Mesenchymal stem cell (in vitro differentiated cells and primary cell): ENCODE measurements around the gene LRRC8B.
"Not testable (repeated sequence)": the region's sequence is repeated elsewhere in the genome, so short reads cannot be mapped to it uniquely, and the experiment has no call there.

Source experiments
- DNase-seq: peaks from one replicate; pipeline ENCODE4 v3.0.0-alpha.2; 2013
- H2AFZ ChIP-seq: one replicate; pipeline ENCODE4 v1.6.1; 2013; ENCODE audit warnings: low read depth, mild to moderate bottlenecking, control low read depth, inconsistent platforms, low read length, moderate library complexity
- H2AK5ac ChIP-seq: 2 replicates; pipeline ENCODE4 v1.6.1; 2013; ENCODE audit warnings: low read length, moderate library complexity, mild to moderate bottlenecking, inconsistent platforms; ENCODE audit not compliant: severe bottlenecking
- H2BK120ac ChIP-seq: one replicate; pipeline ENCODE4 v1.6.1; 2013; ENCODE audit warnings: low read depth, mild to moderate bottlenecking, inconsistent platforms, low read length, moderate library complexity
- H2BK12ac ChIP-seq, 2 experiments: one replicate each; pipeline ENCODE4 v1.6.1; 2013; ENCODE audit warnings: inconsistent platforms in 2 of 2, low read length in 2 of 2, mild to moderate bottlenecking in 2 of 2, moderate library complexity in 2 of 2, control low read depth in 1 of 2
- H2BK15ac ChIP-seq: one replicate; pipeline ENCODE4 v1.6.1; 2013; ENCODE audit warnings: mild to moderate bottlenecking, low read depth, inconsistent platforms; ENCODE audit not compliant: poor library complexity, severe bottlenecking
- H2BK5ac ChIP-seq: 2 replicates; pipeline ENCODE4 v1.6.1; 2013; ENCODE audit warnings: low read depth, mild to moderate bottlenecking, low read length, control low read depth, inconsistent platforms; ENCODE audit not compliant: poor library complexity, severe bottlenecking
- H3K14ac ChIP-seq, 2 experiments: one replicate each; pipeline ENCODE4 v1.6.1; 2013; ENCODE audit warnings: inconsistent platforms in 2 of 2, low read length in 2 of 2, control low read depth in 1 of 2, mild to moderate bottlenecking in 1 of 2, moderate library complexity in 1 of 2
- H3K18ac ChIP-seq, 2 experiments: one replicate each; pipeline ENCODE4 v1.6.1; 2013; ENCODE audit warnings: inconsistent platforms in 2 of 2, low read length in 2 of 2, control low read depth in 1 of 2, low read depth in 1 of 2, mild to moderate bottlenecking in 1 of 2
- H3K23ac ChIP-seq, 2 experiments: one replicate each; pipeline ENCODE4 v1.6.1; 2013; ENCODE audit warnings: inconsistent platforms in 2 of 2, low read length in 2 of 2, mild to moderate bottlenecking in 2 of 2, moderate library complexity in 2 of 2, control low read depth in 1 of 2
- H3K27ac ChIP-seq: 2 replicates; pipeline ENCODE4 v1.5.1; 2013; ENCODE audit warnings: mild to moderate bottlenecking, moderate library complexity, low read length, control low read depth, inconsistent platforms; ENCODE audit not compliant: poor library complexity, severe bottlenecking
- H3K27me3 ChIP-seq, 2 experiments: 2 replicates each; pipeline versions ENCODE4 v1.6.1 to v1.7.0; 2013; ENCODE audit warnings: low read length in 2 of 2, mild to moderate bottlenecking in 2 of 2, moderate library complexity in 2 of 2, control low read depth in 1 of 2, inconsistent platforms in 1 of 2; ENCODE audit not compliant: control insufficient read depth in 1 of 2, insufficient read depth in 1 of 2
- H3K36me3 ChIP-seq, 2 experiments: 2 replicates each; pipeline versions ENCODE4 v1.6.1 to v1.7.0; 2013; ENCODE audit warnings: low read length in 2 of 2, control low read depth in 1 of 2, inconsistent platforms in 1 of 2, low read depth in 1 of 2, mild to moderate bottlenecking in 1 of 2; ENCODE audit not compliant: insufficient read depth in 2 of 2, control insufficient read depth in 1 of 2
- H3K4ac ChIP-seq, 2 experiments: one replicate each; pipeline ENCODE4 v1.6.1; 2013; ENCODE audit warnings: inconsistent platforms in 2 of 2, low read length in 2 of 2, mild to moderate bottlenecking in 2 of 2, moderate library complexity in 2 of 2, control low read depth in 1 of 2, low read depth in 1 of 2
- H3K4me1 ChIP-seq: 2 replicates; pipeline ENCODE4 v1.6.1; 2013; ENCODE audit warnings: low read depth, low read length, control low read depth; ENCODE audit not compliant: control insufficient read depth, insufficient read depth
- H3K4me2 ChIP-seq: 2 replicates; pipeline ENCODE4 v1.6.1; 2013; ENCODE audit warnings: low read length, mild to moderate bottlenecking, inconsistent platforms; ENCODE audit not compliant: poor library complexity, severe bottlenecking
- H3K4me3 ChIP-seq, 2 experiments: 2 replicates each; pipeline versions ENCODE4 v1.5.1 to v1.7.0; 2013; ENCODE audit warnings: low read length in 2 of 2, mild to moderate bottlenecking in 2 of 2, control low read depth in 1 of 2, low read depth in 1 of 2; ENCODE audit not compliant: insufficient read depth in 1 of 2
- H3K79me1 ChIP-seq: replicated peaks from 2 replicates; pipeline ENCODE4 v1.6.1; 2013; ENCODE audit warnings: mild to moderate bottlenecking, control low read depth, low read length, inconsistent platforms; ENCODE audit not compliant: poor library complexity, severe bottlenecking
- H3K9ac ChIP-seq: 2 replicates; pipeline ENCODE4 v1.7.0; 2013; ENCODE audit warnings: mild to moderate bottlenecking, low read length, moderate library complexity
- H3K9me3 ChIP-seq: 2 replicates; pipeline ENCODE4 v1.7.0; 2013; ENCODE audit warnings: mild to moderate bottlenecking, low read length; ENCODE audit not compliant: control insufficient read depth
- H4K8ac ChIP-seq: one replicate; pipeline ENCODE4 v1.6.1; 2013; ENCODE audit warnings: inconsistent platforms, mild to moderate bottlenecking, low read length, moderate library complexity
- H4K91ac ChIP-seq: one replicate; pipeline ENCODE4 v1.6.1; 2013; ENCODE audit warnings: mild to moderate bottlenecking, low read length, inconsistent platforms
- WGBS: methylation state at CpG from one replicate; pipeline ENCODE4 v1.1.7; 2013; ENCODE audit warnings: mixed read lengths; 5-methylcytosine and 5-hydroxymethylcytosine counted together

The LRRC8B gene

GRCh38 chr1:89518221-89518631 is 6.4 kb upstream of the LRRC8B start:
- no peak overlapping the region for H3K4ac ChIP-seq
- H4K8ac ChIP-seq, result no peak overlapping the region
- peak overlapping the region in 1 of 2 experiments; percentile 33 for H3K18ac ChIP-seq
- no peak overlapping the region for H2AK5ac ChIP-seq
- peaks cover 5% of the 10 kb centered on the region for H3K9me3 ChIP-seq
- no peak overlapping the region for H3K4me2 ChIP-seq
- WGBS, result 90% methylated on average over 3 of the region's 3 CpGs
- H3K23ac ChIP-seq, result no peak overlapping the region
- H2BK12ac ChIP-seq, result no peak overlapping the region
- H3K4me1 ChIP-seq, result no peaks in the 10 kb centered on the region
- no peak overlapping the region for H2AFZ ChIP-seq
- H3K36me3 ChIP-seq, result no peaks in the 10 kb centered on the region
- DNase-seq, result peak; percentile 24
- no peak overlapping the region for H2BK5ac ChIP-seq
- H3K27ac ChIP-seq, result no peak overlapping the region
- H3K27me3 ChIP-seq, result no peaks in the 10 kb centered on the region
- H3K79me1 ChIP-seq, result no peaks in the 10 kb centered on the region
- no peak overlapping the region for H2BK120ac ChIP-seq
- H4K91ac ChIP-seq, result no peak overlapping the region
- H3K14ac ChIP-seq, result no peak overlapping the region
- peak overlapping the region; percentile 24 for H3K9ac ChIP-seq
- H2BK15ac ChIP-seq, result no peak overlapping the region
- H3K4me3 ChIP-seq, result no peak overlapping the region

- H2BK12ac ChIP-seq, result no peak overlapping the region
- no peak overlapping the region for H2BK120ac ChIP-seq
- H2BK5ac ChIP-seq, result no peak overlapping the region
- DNase-seq, result peak; percentile 55
- H3K4ac ChIP-seq, result no peak overlapping the region
- H3K4me1 ChIP-seq, result peaks cover 6% of the 10 kb centered on the region
- no peaks in the 10 kb centered on the region for H3K9me3 ChIP-seq
- no peak overlapping the region for H3K9ac ChIP-seq
- H3K27ac ChIP-seq, result no peak overlapping the region
- H3K4me2 ChIP-seq, result no peak overlapping the region
- no peak overlapping the region for H3K4me3 ChIP-seq
- no peak overlapping the region for H4K91ac ChIP-seq
- WGBS, result no CpG with 5 or more reads among the region's 1 CpG
- no peaks in the 10 kb centered on the region for H3K79me1 ChIP-seq
- no peak overlapping the region for H2BK15ac ChIP-seq
- no peaks in the 10 kb centered on the region for H3K36me3 ChIP-seq
- no peak overlapping the region for H2AK5ac ChIP-seq
- H2AFZ ChIP-seq, result no peak overlapping the region
- no peak overlapping the region for H3K23ac ChIP-seq
- H3K14ac ChIP-seq, result no peak overlapping the region
- H4K8ac ChIP-seq, result no peak overlapping the region
- H3K18ac ChIP-seq, result no peak overlapping the region
- H3K27me3 ChIP-seq, result no peaks in the 10 kb centered on the region
These were observed 4.8 kb upstream of the LRRC8B start for GRCh38 chr1:89519779-89520358.

GRCh38 chr1:89521977-89522376 is 2.7 kb upstream of the LRRC8B start:
- H4K8ac ChIP-seq, H3K23ac ChIP-seq, H3K4ac ChIP-seq, H2AFZ ChIP-seq, H3K27ac ChIP-seq, H2AK5ac ChIP-seq, H2BK5ac ChIP-seq, H3K9ac ChIP-seq, H3K9me3 ChIP-seq, H3K4me1 ChIP-seq, DNase-seq, H2BK12ac ChIP-seq, H3K18ac ChIP-seq, H3K14ac ChIP-seq, H3K79me1 ChIP-seq, H3K4me2 ChIP-seq, H4K91ac ChIP-seq, H2BK15ac ChIP-seq, H3K36me3 ChIP-seq, H3K27me3 ChIP-seq, H3K4me3 ChIP-seq, H2BK120ac ChIP-seq: not testable (repeated sequence)
- WGBS, result 100% methylated on average over 1 of the region's 6 CpGs

GRCh38 chr1:89523572-89524368 is 859 bp upstream of the LRRC8B start:
- no peaks in the 10 kb centered on the region for H3K36me3 ChIP-seq
- no peaks in the 10 kb centered on the region for H3K79me1 ChIP-seq
- peak; percentile 61 for DNase-seq
- H3K18ac ChIP-seq, result peak overlapping the region in 1 of 2 experiments; percentile 35
- no peak overlapping the region for H4K91ac ChIP-seq
- H3K27ac ChIP-seq, result no peak overlapping the region
- H3K9me3 ChIP-seq, result no peaks in the 10 kb centered on the region
- H3K4me3 ChIP-seq, result peak overlapping the region; percentile 91 to 92
- no peak overlapping the region for H2BK5ac ChIP-seq
- peaks cover 10% of the 10 kb centered on the region for H3K4me1 ChIP-seq
- peak overlapping the region; percentile 90 for H3K9ac ChIP-seq
- peak overlapping the region in 1 of 2 experiments; percentile 7 for H2BK12ac ChIP-seq
- 22% methylated on average over 19 of the region's 21 CpGs for WGBS
- no peak overlapping the region for H2BK15ac ChIP-seq
- H4K8ac ChIP-seq, result peak overlapping the region; percentile 89
- no peaks in the 10 kb centered on the region for H3K27me3 ChIP-seq
- H3K23ac ChIP-seq, result peak overlapping the region in 1 of 2 experiments; percentile 2
- H2BK120ac ChIP-seq, result no peak overlapping the region
- peak overlapping the region in 1 of 2 experiments; percentile 10 for H3K4ac ChIP-seq
- H2AK5ac ChIP-seq, result no peak overlapping the region
- peak overlapping the region; percentile 88 for H2AFZ ChIP-seq
- H3K14ac ChIP-seq, result peak overlapping the region in 1 of 2 experiments; percentile 56
- H3K4me2 ChIP-seq, result peak overlapping the region; percentile 98
